HL-60/S4 treated with phorbol 12-myristate 13-acetate at 8.2 ng/mL for 4 days and 3 days (cell line): ENCODE data around the gene LONRF3.
"Not testable (repeated sequence)": the region's sequence is repeated elsewhere in the genome, so short reads cannot be mapped to it uniquely, and the experiment has no call there.

Source experiments
- in situ Hi-C: fragments of 300-500 bp; cut with MboI; formaldehyde crosslinking; loops from 2 replicates; pipeline ENCODE4 v1.15.0; 2022; ENCODE audit warnings: low sequenced_read_pairs

LONRF3 gene

DNA sequence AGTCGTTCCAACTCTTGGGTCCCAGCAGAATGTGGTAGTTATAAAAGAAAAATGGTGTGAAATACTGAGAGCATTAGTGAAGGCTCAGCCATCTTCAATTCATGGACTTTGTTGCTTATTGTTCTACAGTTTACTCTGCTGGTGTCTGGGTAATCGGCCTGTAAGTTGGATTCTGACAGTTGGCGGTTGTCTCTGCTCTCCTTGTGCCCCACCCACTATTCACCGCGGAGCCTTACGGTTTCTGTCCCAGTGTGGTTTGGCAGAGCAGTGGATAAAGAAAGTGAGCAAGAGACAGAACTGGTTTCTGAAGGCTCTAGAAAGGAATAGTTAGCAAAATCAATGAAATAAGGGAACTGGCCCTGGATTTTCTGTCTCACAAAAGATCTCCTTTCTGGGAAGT is 9.1 kb downstream of the LONRF3 start:
- in situ Hi-C loops = no loop called here

- in situ Hi-C loops = no loop called here
Measured at GRCh38 chrX:118988911-118989310, 14.5 kb downstream of the LONRF3 start.

DNA sequence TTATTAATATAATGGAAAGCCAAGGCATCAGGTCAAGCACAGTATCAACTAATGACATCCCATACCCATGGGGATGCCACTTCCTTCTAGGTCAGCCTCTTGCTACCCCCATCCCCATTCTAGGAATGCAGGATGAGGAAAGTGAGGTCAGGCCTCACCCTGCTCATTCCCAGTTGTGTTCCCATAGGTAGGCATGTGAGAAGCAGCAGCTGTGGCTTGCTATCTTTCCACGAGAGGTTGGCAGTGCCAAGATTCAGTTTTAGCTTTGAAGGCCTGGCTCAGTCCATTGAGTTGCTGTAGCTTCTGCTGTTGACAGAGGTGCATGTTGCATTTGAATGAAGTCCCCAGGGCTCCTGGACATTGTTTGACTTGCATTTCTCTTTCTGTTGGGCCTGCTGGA is 15.5 kb downstream of the LONRF3 start:
- in situ Hi-C loops = no loop called here

GRCh38 chrX:118990512-118991227 is 16.3 kb downstream of the LONRF3 start:
- in situ Hi-C loops = no loop called here

GRCh38 chrX:118992441-118993121 is 18.2 kb downstream of the LONRF3 start:
- in situ Hi-C loops = not testable (repeated sequence)

DNA sequence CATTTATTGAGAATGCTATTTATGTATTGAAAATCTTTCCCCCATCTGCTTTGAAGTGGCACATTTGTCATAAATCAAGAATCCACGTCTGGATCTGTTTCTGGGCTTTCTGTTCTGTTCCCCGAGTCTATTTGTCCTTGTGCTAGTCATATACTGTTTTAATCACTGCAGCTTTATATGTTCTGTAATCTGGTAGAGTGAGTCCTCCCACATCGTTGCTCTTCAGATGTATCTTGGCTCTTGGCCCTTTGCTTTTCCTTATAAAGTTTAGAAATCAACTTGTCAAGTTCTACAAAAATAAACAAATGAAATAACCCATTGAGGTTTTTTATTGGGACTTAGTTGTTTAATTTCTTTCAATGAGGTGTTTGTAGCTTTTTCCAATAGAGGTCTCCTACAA is 29.0 kb downstream of the LONRF3 start:
- in situ Hi-C loops = no loop called here

DNA sequence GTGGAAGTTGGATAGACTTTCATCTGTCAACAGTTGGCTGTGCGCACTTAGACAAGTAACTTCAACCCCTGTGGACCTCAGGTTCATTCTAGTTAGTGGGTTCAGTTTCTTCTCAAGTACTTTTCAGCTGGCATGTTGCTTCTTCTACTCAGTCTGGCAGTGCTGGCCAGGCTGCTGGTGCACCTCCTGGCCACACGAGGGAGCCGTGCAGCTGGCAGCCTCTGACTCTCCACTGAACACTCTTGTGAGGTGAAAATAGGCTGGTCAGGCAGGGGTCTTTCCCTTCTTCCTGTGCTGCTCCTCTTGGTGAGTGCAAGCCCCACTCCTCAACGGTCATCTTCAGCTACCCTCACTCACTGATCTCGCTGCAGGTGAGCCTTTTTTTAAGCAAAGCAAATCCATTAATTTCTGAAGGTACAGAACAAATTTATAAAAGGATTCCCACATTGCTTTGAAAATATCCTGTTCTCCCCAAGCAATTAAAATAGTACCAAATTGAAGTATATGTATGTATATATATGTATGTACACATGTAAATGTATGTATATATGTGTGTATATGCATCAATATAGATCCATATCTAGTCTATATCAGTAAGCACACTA is 30.6 kb downstream of the LONRF3 start:
- in situ Hi-C loops = no loop called here

GRCh38 chrX:119007189-119007770 is 32.9 kb downstream of the LONRF3 start:
- in situ Hi-C loops = no loop called here

GRCh38 chrX:119008110-119008744 is 33.8 kb downstream of the LONRF3 start:
- in situ Hi-C loops = no loop called here

DNA sequence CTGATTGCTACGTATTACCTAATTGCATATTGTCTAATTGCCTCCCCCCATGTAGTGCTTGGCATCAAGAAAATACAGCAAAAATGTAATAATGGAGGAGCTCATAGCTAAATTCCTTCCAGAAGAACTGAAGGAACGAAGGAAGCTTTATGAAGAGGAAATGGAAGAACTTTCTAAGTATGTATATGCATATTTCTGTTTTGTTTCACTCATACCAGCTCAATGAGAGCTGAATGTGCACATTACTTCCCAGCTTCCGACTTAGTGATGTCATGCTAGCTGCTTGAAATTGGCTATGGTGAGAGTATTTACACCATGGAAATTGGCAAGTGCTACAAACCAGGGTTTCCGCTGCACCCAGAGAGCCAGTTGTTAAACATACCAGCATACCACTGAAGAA is 34.7 kb downstream of the LONRF3 start:
- in situ Hi-C loops = no loop called here

DNA sequence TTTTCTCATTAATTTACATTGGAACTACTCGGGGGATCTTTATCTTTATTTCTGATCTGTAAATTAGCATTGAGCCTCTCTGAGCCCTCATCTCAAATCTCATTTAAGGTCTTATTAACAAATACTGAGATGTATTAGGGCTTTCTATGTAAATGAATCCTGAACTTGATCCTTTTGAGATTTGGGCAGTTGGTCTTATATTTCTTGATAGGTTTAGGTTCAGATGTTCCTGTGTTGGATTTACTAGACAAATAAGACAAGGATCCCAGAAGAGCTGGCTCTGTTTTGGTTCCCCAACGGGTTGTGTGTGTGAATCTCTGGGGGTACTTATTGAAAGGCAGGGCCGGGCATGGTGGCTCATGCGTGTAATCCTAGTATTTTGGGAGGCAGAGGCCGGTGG is 36.1 kb downstream of the LONRF3 start:
- in situ Hi-C loops = no loop called here

- in situ Hi-C loops = no loop called here
Measured at GRCh38 chrX:119013164-119013563, 38.7 kb downstream of the LONRF3 start.

GRCh38 chrX:119015407-119016237 is 41.2 kb downstream of the LONRF3 start:
- in situ Hi-C loops = no loop called here

DNA sequence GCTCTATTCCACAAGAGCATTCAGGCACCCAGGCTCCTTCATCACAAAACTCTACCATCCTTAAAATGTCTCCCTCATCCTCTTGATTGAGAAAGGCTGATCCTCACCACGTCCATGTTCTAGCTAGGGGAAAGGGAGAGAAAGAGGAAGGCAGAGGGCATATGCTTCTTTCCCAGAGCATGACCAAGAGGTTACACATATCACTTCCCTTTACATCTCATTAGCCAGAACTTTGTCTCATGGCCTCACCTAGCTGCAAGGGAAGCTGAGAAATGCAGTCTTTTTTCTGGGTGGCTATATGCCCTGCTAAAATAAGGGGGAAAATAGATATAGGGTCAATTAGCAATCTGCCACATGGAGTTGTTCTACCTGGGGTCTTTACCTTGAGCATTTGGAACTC is 42.7 kb downstream of the LONRF3 start:
- in situ Hi-C loops = no loop called here

GRCh38 chrX:119025900-119026299 is 51.5 kb downstream of the LONRF3 start:
- in situ Hi-C loops = no loop called here

GRCh38 chrX:119026344-119026743 is 51.9 kb downstream of the LONRF3 start:
- in situ Hi-C loops = not testable (repeated sequence)

DNA sequence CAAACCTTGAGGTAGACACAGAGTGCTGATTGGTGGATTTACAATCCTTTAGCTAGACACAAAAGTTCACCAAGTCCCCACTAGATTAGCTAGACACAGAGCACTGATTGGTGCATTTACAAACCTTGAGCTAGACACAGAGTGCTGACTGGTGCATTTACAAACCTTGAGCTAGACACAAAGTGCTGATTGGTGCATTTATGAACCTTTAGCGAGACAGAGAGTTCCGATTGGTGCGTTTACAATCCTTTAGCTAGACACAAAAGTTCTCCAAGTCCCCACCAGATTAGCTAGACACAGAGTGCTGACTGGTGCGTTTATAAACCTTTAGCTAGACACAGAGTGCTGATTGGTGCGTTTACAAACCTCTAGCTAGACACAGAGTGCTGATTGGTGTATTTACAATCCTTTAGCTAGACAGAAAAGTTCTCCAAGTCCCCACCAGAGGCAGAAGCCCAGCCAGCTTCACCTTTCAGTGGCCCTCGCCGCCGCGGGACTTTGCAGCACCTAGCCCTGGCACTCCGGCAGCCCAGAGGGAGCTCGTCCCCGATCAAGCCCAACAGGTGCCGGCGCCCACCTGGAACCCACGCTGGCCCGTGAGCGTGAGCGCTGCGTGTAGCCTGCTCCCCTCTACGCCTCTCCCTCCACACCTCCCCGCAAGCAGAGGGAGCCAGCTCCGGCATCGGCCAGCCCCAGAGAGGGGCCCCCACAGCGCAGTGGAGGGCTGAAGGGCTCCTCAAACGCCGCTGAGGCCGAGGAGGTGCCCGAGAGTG is 53.7 kb downstream of the LONRF3 start:
- in situ Hi-C loops = not testable (repeated sequence)

GRCh38 chrX:119028733-119029330 is 54.4 kb downstream of the LONRF3 start:
- in situ Hi-C loops = no loop called here

DNA sequence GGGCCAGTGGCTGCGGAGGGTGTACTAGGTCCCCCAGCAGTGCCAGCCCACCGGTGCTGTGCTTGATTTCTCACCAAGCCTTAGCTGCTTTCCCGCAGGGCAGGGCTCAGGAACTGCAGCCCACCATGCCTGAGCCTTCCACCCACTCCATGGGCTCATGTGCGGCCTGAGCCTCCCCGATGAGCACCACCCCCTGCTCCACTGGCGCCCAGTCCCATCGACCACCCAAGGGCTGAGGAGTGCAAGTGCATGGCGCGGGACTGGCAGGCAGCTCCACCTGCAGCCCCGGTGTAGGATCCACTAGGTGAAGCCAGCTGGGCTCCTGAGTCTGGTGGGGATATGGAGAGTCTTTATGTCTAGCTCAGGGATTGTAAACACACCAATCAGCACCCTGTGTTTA is 55.2 kb downstream of the LONRF3 start:
- in situ Hi-C loops = not testable (repeated sequence)
